Thyroid gland (tissue), 4 donors: ENCODE data around the gene ACBD6. TPM values are rescaled to one million over a fixed set of nuclear protein-coding genes. Genes with fewer than 3 reads are reported as not detected.

ENCODE experiments used
- DNase-seq, 2 donors: peaks; one replicate each; pipeline ENCODE4 v3.0.0-alpha.2; 2019
- H3K27ac ChIP-seq, 3 donors: fragments of 200-600 bp; sonication (generic); 1 replicate in 2 of 3; 2 replicates in 1 of 3; pipeline ENCODE4 v1.5.1; 2016 to 2019; ENCODE audit warnings: mild to moderate bottlenecking in 1 of 3, moderate library complexity in 1 of 3
- H3K27me3 ChIP-seq: fragments of 200-600 bp; sonication (generic); one replicate; pipeline ENCODE4 v1.5.1; 2019
- H3K36me3 ChIP-seq, 2 donors: fragments of 200-600 bp; sonication (generic); one replicate each; pipeline ENCODE4 v1.5.1; 2016 to 2019
- H3K4me1 ChIP-seq, 2 donors: fragments of 200-600 bp; sonication (generic); one replicate each; pipeline ENCODE4 v1.5.1; 2017 to 2019
- H3K4me3 ChIP-seq, 3 donors: fragments of 200-600 bp; sonication (generic); replicated peaks in 1 of 3; 1 replicate in 2 of 3; 2 replicates in 1 of 3; pipeline ENCODE4 v1.5.1; 2016; ENCODE audit warnings: mild to moderate bottlenecking in 1 of 3
- H3K9me3 ChIP-seq: fragments of 200-600 bp; sonication (generic); one replicate; pipeline ENCODE4 v1.5.1; 2017
- POLR2A ChIP-seq, 2 donors: fragments of 450-650 bp; IDR thresholded peaks; one replicate each; pipeline ENCODE4 v1.6.1; 2017; ENCODE audit warnings: antibody characterized with exemption in 2 of 2, mild to moderate bottlenecking in 2 of 2, moderate library complexity in 1 of 2
- WGBS, 2 donors: methylation state at CpG; one replicate each; pipeline ENCODE4 v1.1.5; 2017; 5-methylcytosine and 5-hydroxymethylcytosine counted together
- intact Hi-C: fragments of 100-400 bp; cut with DNase I; formaldehyde crosslinking; loops from one replicate; pipeline ENCODE4 v1.15.1; 2023
- total RNA-seq, 4 donors: library from RNA; depleted of rRNA; stranded (reverse); fragments of >200 nt; gene quantifications; one replicate each; pipeline ENCODE4 v1.2.3, GENCODE V29; 2016
- TF ChIP-seq, protein P1 (sequence below), 6 experiments: fragments of 200-600 bp in 3 of 6; fragments of 450-650 bp in 3 of 6; sonication (generic) in 3 of 6; IDR thresholded peaks; one replicate each; pipeline ENCODE4 v1.5.1; 2016 to 2019; ENCODE audit warnings: antibody characterized with exemption in 6 of 6, mild to moderate bottlenecking in 2 of 6, inconsistent platforms in 1 of 6, moderate library complexity in 1 of 6

Gene ACBD6
- total RNA-seq, 4 donors from 2014 or later: 52.6 to 66.5 (median 57.2) TPM

DNA sequence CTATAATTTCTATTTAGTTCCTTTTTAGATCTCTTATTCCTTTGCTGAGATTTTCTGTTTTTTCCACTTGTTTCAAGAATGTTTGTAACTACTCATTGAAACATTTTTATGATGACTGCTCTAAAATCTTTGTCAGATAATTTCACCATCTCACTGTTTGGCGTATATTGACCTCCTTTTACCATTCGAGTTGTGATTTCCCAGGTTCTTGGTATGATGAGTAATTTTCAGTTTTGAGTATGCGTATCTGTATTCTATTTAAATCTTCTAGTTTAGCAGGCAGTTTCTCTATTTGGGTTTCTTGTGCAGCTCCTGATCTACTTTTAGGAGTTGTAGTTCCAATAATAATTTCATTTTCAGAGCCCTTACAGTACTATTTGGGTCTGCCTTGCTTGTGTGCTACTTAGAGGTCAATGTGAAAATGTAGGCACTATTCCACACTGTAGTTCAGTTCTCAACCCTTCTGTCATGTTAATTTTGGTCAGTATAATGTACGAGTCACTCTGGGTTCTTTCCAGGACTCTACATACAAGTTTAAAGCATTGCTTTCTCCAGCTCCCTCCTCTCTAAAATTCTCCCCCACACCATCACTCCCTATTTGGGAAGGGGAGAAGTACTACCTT lies 115.5 kb downstream of the ACBD6 start:
- H3K27me3 ChIP-seq: no peaks in the 10 kb centered on the region
- no peak overlapping the region for H3K27ac ChIP-seq
- no peaks in the 10 kb centered on the region for H3K9me3 ChIP-seq
- no peak for DNase-seq
- H3K4me1 ChIP-seq: no peaks in the 10 kb centered on the region
- intact Hi-C loops: no loop called here
- WGBS, 2 donors: 92 to 95% methylated on average over 4 of the region's 4 CpGs
- TF ChIP-seq, protein P1, sequence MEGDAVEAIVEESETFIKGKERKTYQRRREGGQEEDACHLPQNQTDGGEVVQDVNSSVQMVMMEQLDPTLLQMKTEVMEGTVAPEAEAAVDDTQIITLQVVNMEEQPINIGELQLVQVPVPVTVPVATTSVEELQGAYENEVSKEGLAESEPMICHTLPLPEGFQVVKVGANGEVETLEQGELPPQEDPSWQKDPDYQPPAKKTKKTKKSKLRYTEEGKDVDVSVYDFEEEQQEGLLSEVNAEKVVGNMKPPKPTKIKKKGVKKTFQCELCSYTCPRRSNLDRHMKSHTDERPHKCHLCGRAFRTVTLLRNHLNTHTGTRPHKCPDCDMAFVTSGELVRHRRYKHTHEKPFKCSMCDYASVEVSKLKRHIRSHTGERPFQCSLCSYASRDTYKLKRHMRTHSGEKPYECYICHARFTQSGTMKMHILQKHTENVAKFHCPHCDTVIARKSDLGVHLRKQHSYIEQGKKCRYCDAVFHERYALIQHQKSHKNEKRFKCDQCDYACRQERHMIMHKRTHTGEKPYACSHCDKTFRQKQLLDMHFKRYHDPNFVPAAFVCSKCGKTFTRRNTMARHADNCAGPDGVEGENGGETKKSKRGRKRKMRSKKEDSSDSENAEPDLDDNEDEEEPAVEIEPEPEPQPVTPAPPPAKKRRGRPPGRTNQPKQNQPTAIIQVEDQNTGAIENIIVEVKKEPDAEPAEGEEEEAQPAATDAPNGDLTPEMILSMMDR (IDR thresholded peaks at IDR 0.05): no peak
- no peak overlapping the region for H3K4me3 ChIP-seq
- no peaks in the 10 kb centered on the region for H3K36me3 ChIP-seq

DNA sequence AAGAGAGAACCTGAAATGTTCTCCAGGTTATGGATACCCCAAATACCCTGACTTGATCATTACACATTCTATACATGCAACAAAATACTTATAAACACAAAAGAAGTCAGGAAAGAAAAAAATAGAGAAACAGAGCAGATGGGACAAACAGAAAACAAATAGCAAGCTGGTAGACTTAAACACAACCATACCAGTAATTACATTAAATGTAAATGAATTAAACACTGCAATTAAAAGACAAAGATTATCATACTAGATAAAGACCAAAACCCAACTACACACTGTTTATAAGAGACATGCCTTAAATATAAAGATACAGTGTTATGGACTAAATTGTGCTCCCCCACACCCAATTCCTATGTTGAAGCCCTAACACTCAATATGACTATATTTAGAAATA lies 117.2 kb downstream of the ACBD6 start:
- TF ChIP-seq POLR2A (IDR thresholded peaks at IDR 0.05): no peak
- TF ChIP-seq, protein P1 (IDR thresholded peaks at IDR 0.05): no peak
- intact Hi-C loops: no loop called here
- no peaks in the 10 kb centered on the region for H3K4me1 ChIP-seq
- H3K9me3 ChIP-seq: no peaks in the 10 kb centered on the region
- DNase-seq: no peak
- no peak overlapping the region for H3K4me3 ChIP-seq
- no peaks in the 10 kb centered on the region for H3K36me3 ChIP-seq
- no peaks in the 10 kb centered on the region for H3K27me3 ChIP-seq
- H3K27ac ChIP-seq: no peak overlapping the region

DNA sequence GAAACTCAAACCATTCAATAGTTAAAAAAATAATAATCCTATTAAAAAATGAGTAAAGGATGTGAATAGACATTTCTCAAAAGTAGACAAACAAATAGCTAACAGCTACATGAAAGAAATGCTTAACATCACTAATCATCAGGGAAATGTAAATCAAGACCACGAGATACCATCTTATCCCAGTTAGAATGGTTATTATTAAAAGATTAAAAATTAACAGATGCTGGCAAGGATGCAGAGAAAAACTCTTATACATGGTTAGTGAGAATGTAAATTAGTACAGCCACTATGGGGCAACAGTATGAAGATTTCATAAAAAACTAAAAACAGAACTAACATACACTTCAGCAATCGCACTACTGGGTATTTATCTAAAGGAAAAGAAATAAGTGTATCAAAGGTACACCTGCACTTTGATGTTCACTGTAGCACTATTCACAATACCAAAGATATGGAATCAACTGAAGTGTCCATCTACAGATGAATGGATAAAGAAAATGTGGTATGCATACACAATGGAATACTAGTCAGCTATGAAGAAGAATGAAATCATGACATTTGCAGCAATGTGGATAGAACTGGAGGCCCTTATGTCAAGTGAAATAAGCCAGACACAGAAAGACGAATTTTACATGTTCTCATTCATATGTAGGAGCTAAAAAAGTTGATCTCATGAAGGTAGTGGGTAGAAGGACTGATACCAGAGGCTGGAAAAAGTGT lies 117.9 kb downstream of the ACBD6 start:
- WGBS, 2 donors: 95 to 98% methylated on average over 3 of the region's 3 CpGs
- intact Hi-C loops: no loop called here
- no peak overlapping the region for H3K4me3 ChIP-seq
- DNase-seq: no peak
- H3K4me1 ChIP-seq: no peaks in the 10 kb centered on the region
- H3K36me3 ChIP-seq: no peaks in the 10 kb centered on the region
- no peaks in the 10 kb centered on the region for H3K9me3 ChIP-seq
- no peak overlapping the region for H3K27ac ChIP-seq
- no peaks in the 10 kb centered on the region for H3K27me3 ChIP-seq
- TF ChIP-seq POLR2A (IDR thresholded peaks at IDR 0.05): no peak
- TF ChIP-seq, protein P1 (IDR thresholded peaks at IDR 0.05): no peak

DNA sequence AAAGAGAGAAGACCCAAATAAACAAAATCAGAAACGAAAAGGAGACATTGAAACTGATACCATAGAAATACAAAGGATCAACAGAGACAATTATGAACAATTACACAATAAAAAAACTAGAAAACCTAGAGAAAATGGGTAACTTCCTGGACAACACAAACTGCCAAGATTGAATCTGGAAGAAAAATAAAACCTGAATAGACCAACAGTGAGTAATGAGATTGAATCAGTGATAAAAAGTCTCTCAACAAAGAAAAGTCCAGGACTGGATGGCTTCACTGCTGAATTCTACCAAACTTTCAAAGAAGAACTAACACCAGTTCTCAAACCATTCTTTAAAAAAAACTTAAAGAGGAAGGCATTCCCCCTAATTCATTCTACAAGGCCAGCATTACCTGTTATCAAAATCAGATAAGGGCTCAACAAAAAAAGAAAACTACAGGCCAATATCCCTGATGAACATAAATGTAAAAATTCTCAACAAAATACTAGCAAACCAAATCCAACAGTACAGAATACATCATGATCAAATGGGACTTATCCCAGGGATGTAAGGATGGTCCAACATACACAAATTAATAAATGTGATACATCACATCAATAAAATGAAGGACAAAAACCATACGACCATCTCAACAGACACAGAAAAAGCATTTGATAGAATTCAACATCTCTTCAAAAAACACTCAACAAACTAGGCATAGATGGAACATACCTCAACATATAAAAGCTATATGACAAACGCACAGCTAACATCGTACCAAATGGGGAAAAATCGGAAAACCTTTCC lies 119.9 kb downstream of the ACBD6 start:
- Histone ChIP-seq H3K4me3 (no peak overlapping the region), H3K9me3 (no peaks in the 10 kb centered on the region), H3K4me1 (no peaks in the 10 kb centered on the region), H3K27ac (no peak overlapping the region), H3K27me3 (no peaks in the 10 kb centered on the region), H3K36me3 (no peaks in the 10 kb centered on the region)
- WGBS, 2 donors: 93 to 94% methylated on average over 5 of the region's 5 CpGs
- intact Hi-C loops: no loop called here
- TF ChIP-seq POLR2A (IDR thresholded peaks at IDR 0.05): no peak
- TF ChIP-seq, protein P1 (IDR thresholded peaks at IDR 0.05): no peak
- DNase-seq: no peak

DNA sequence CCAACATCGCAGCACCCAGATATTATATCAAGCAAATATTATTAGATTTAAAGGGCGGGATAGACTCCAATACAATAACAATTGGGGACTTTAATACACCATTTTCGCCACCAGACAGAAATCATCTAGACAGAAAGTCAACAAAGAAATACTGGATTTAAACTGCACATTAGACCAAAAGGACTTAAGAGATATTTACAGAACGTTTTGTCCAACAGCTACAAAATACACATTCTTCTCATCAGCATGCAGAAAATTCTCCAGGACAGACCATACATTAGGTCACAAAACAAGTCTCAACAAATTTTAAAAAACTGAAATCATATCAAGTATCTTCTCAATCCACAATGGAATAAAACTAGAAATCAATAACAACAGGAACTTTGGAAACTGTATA lies 121.2 kb downstream of the ACBD6 start:
- no peak for DNase-seq
- 92 to 93% methylated on average over 4 of the region's 4 CpGs for WGBS, 2 donors
- Histone ChIP-seq H3K36me3 (no peaks in the 10 kb centered on the region), H3K4me3 (no peak overlapping the region), H3K27ac (no peak overlapping the region), H3K4me1 (no peaks in the 10 kb centered on the region), H3K9me3 (no peaks in the 10 kb centered on the region), H3K27me3 (no peaks in the 10 kb centered on the region)
- no peak for TF ChIP-seq POLR2A (IDR thresholded peaks at IDR 0.05)
- TF ChIP-seq, protein P1 (IDR thresholded peaks at IDR 0.05): no peak
- intact Hi-C loops: no loop called here
